Measurements from ENCODE around the gene CDC42EP3.
A peak's percentile ranks its signal among the peaks of the same experiment; 100 is the strongest.

Gene CDC42EP3

DNA sequence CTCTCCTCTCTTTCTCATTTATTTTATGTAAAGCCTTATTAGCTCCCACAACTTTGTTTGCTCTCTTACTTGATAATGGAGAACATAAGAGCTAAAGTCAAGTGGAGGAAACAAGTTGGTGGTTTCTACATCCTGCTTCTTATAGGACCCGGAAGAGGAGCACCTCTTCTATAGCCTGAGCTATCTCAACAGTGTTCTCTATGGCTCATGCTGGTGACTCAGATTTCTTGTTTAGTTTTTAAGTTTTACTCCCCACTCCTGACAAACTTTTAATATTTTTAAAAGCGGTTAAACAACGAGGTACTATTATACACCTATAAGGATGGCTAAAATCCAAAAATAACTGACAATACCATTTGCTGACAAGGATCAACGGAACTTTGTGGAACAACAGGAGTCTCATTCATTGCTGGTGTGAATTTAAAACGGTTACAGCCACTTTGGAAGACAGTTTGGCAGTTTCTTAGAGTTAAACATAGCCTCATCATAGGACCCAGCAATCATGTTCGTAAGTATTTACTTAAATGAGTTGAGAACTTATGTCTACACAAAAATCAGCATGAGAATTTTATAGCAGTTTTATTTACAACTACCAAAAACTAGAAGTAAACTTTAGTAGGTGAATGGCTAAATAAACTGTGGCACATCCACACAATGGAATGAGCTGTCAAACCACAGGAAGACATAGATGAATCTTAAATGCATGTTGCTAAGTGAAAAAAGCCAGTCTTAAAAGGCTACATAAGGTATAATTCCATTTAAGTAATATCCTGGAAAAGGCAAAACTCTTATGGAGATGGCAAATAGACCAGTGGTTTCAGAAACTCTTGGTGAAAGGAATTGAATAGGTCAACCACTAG is 12.7 kb upstream of the CDC42EP3 start:
- DNase-seq (ENCODE audit: extremely low read depth in 1 of 2, low read depth in 1 of 2): no peak

DNA sequence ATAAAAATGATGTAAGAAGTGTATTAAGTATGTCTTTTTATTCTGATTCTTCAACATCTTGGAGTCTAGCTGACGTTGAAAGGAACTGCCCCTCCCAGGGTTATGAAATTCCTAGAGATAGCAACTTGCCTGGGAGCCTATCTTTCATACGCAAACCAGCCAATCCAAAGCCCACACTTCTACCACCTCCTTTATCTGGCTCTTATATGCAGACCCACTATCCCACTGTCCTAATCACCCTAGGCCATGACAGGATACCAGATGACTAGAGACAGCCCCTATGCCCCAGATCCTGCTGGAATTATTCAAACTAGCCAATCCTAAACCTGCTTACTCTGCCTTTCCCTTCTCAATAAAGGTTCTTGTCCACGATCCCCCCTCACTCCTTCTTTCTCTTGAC is 11.8 kb upstream of the CDC42EP3 start:
- no peak for DNase-seq (ENCODE audit: extremely low read depth in 1 of 2, low read depth in 1 of 2)

- no peak for DNase-seq (ENCODE audit: extremely low read depth in 1 of 2, low read depth in 1 of 2)
Observed at GRCh38 chr2:37682473-37682872, 11.0 kb upstream of the CDC42EP3 start.

DNA sequence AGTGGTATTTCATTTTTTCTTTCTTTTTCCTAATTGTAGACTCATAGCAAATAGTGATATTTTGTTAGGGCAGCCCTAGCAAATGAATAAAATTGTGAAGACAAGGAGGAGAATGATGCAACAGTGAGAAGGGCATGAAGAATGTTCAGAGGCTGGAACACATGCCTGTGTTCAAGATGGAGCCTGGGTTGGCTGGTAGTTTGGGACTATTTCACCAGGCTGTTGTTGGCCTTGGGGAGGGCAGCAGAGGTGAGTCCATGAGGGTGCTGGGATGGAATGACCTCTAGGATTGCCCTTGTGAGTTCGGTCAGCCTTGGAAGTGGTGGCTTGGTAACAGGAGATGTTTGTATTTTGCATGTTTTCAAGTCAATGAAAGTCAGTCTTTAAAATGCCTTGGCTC is 10.1 kb upstream of the CDC42EP3 start:
- no peak for DNase-seq (ENCODE audit: extremely low read depth in 1 of 2, low read depth in 1 of 2)

- DNase-seq (ENCODE audit: extremely low read depth in 1 of 2, low read depth in 1 of 2): no peak
Observed at GRCh38 chr2:37679072-37679695, 7.7 kb upstream of the CDC42EP3 start.

- DNase-seq (ENCODE audit: extremely low read depth in 1 of 2, low read depth in 1 of 2): no peak
Observed at GRCh38 chr2:37676274-37676673, 4.8 kb upstream of the CDC42EP3 start.

DNA sequence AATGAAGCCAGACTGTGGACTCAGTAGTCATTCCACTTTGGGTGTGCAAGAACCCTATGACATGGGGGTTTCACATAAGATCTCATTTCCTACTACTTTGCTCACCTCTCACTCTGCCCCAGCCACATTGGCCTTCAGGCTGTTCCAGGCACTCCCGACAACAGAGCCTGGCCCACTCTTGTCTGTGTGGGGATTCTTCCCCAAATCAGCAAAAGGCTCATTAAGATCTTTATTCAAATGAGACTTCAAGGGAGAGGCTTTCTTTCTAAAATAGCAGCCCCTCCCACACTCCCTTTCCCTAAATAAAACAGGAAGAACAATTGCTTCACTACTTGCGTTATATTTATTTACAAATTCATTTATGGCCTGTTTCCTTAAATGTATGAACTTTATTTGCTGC is 3.5 kb upstream of the CDC42EP3 start:
- DNase-seq (ENCODE audit: extremely low read depth in 1 of 2, low read depth in 1 of 2): no peak

GRCh38 chr2:37672870-37673184 is 1.4 kb upstream of the CDC42EP3 start:
- no peak for DNase-seq (ENCODE audit: extremely low read depth in 1 of 2, low read depth in 1 of 2)

- DNase-seq (ENCODE audit: extremely low read depth in 1 of 2, low read depth in 1 of 2): peak; percentile 39 to 53
Observed at GRCh38 chr2:37672104-37672869, 845 bp upstream of the CDC42EP3 start.

DNA sequence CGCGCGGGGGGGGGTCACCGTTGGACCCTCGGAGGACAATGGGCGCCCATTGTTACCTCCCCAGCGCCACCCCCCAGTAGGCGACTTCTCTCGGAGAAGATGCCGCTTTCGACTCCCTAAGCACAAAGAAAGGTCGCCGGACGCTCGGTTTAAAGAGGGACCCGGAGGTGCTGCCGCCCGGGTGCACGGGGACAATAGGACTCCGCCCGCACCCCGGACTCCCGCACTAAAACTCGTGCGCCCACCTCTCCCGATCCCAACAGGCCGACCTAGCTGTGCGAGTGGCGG is 318 bp upstream of the CDC42EP3 start:
- DNase-seq (ENCODE audit: extremely low read depth in 1 of 2, low read depth in 1 of 2): no peak

GRCh38 chr2:37670378-37671008 is 949 bp downstream of the CDC42EP3 start:
- DNase-seq (ENCODE audit: extremely low read depth in 1 of 2, low read depth in 1 of 2): no peak

GRCh38 chr2:37669446-37669845 is 2.0 kb downstream of the CDC42EP3 start:
- DNase-seq (ENCODE audit: extremely low read depth in 1 of 2, low read depth in 1 of 2): no peak

DNA sequence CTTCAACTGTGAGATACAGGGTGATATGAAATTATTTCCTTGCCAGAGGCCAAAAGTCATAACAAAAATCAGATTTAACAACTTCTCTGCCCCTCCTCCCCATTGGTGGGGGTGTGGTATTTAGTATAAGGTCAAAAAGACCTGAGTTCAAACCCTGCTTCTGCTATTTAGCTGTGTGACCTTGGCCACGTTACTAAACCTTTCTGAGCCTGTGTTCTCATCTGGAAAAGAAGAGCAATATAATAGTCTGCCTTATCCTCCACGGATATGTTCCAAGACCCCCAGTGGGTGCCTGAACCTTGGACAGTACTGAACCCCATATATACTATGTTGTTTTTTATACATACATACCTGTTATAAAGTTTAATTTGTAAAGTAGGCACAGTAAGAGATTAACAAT is 3.7 kb downstream of the CDC42EP3 start:
- DNase-seq (ENCODE audit: extremely low read depth in 1 of 2, low read depth in 1 of 2): no peak

DNA sequence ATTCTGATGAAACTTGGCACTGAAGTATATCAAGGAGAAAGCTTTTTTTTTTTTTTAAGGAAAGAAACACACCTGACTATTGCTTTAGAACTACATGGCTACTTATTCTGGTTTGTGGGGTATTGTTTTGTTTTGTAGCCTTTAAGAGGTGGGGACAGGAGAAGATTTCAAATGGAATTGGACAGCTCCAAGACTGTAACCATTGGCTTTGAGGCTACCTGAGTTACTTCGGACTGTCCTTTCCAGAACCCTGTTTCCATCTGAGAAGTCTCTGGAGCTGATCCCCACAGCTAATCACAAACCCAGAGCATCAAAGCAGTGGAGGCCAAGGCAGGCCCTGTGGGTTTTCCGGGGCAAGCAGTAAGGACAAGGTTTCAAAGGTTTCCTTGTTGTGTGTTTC is 4.7 kb downstream of the CDC42EP3 start:
- no peak for DNase-seq (ENCODE audit: extremely low read depth in 1 of 2, low read depth in 1 of 2)

GRCh38 chr2:37665604-37666362 is 5.7 kb downstream of the CDC42EP3 start:
- no peak for DNase-seq (ENCODE audit: extremely low read depth in 1 of 2, low read depth in 1 of 2)

DNA sequence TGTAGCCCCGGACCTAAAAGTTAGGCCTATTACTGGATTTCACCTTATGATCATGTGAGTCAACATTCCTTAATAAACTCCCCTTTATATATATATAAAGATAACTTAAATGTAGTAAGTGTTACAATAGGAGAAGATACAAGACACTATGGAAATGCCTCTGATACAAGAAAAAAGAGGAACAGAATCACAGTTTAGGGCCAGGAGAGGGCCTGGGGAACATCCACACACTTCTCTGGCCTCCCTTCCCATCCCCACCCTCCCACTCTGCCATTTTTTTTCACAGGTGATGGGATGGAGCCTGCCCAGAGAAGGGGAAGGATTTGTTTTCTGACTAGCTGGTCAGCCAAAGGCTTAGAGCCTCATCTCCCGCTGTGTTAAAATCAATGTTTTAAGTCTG is 6.4 kb downstream of the CDC42EP3 start:
- DNase-seq (ENCODE audit: extremely low read depth in 1 of 2, low read depth in 1 of 2): no peak

DNA sequence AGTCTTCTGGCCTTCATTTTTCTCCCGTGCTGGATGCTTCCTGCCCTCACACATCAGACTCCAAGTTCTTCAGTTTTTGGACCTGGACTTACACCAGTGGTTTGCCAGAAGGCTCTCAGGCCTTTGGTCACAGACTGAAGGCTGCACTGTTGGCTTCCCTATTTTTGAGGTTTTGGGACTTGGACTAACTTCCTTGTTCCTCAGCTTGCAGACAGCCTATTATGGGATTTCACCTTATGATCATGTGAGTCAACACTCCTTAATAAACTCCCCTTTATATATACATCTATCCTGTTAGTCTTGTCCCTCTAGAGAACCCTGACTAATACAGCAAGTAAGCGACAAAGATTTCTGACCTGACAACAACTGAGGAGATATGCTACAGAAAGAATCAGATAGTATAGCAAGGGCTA is 7.2 kb downstream of the CDC42EP3 start:
- DNase-seq (ENCODE audit: extremely low read depth in 1 of 2, low read depth in 1 of 2): no peak

DNA sequence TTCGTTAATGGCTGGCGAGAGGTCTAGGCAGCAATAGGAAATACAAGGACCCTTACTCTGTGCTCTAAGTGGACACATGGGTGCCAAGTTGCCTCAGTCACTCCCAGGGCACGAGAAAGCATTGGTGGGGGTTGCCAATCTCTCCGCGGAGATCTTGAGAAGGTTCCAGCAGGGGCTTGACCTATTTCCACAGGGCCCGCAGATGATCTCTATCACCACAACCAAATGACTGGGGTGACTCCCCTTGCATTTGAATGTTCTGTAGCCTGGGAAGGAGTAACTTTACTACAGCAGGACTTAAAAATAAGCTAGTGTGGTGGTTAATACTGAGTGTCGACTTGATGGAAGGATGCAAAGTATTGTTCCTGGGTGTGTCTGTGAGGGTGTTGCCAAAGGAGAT is 8.1 kb downstream of the CDC42EP3 start:
- no peak for DNase-seq (ENCODE audit: extremely low read depth in 1 of 2, low read depth in 1 of 2)

DNA sequence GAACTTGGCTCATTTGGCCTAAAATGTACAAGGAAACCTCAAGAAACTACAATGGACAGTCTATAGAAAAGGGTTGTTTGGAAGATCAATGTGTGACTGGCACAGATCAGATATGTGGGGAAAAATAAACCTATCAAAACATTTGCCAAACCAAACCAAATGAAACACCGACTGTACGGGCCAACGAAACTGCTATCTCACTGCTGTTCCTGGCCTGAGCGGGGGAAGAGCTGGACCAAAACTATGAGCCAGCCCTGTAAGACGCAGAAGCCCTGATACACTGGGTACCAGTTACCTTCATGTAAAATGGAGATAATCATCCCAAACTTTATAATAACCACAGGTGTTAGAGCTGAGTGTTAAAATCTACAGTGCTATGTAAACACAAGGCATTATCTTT is 11.7 kb downstream of the CDC42EP3 start:
- no peak for DNase-seq (ENCODE audit: extremely low read depth in 1 of 2, low read depth in 1 of 2)

DNA sequence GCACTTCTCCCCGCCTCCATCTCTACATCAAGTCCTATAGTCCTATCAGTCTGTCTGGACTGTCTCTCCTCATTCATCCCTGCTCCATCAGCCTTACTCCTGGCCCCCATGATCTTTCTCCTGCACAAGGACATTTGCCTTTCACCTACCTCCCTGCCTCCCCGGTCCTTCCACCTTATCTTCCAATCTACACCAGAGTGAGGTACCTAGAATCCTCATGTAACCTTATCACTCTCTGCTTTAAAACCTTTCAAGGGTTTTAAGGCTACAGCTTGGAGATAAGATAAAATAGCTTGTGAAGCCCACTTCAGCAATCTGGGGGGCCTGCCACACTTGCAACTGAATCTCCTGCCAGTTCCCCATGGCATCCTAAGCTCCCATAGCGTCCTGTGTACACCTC is 12.8 kb downstream of the CDC42EP3 start:
- DNase-seq (ENCODE audit: extremely low read depth in 1 of 2, low read depth in 1 of 2): no peak

GRCh38 chr2:37657471-37657870 is 14.0 kb downstream of the CDC42EP3 start:
- DNase-seq (ENCODE audit: extremely low read depth in 1 of 2, low read depth in 1 of 2): no peak

Measured in activated CD8-positive, alpha-beta memory T cell treated with anti-CD3 and anti-CD28 coated beads for 1 hour (primary cell).